ENCODE results near the gene MSI2. TPM values are rescaled to one million over a fixed set of nuclear protein-coding genes. Genes with fewer than 3 reads are reported as not detected.

Gene MSI2
- total and polyA plus RNA-seq, 8 donors = 35.0 to 49.5 (median 47.5) TPM

GRCh38 chr17:57641761-57642160 lies 385.4 kb downstream of the MSI2 start:
- H3K4me3 ChIP-seq = no peak overlapping the region
- no peaks in the 10 kb centered on the region for H3K4me1 ChIP-seq
- ATAC-seq = no peak

GRCh38 chr17:57643062-57643461 lies 386.7 kb downstream of the MSI2 start:
- Histone ChIP-seq H3K4me1 (no peaks in the 10 kb centered on the region), H3K27ac (no peak overlapping the region), H3K36me3 (no peaks in the 10 kb centered on the region), H3K9me3 (no peaks in the 10 kb centered on the region), H3K4me3 (no peak overlapping the region), H3K27me3 (no peaks in the 10 kb centered on the region)
- no peak for DNase-seq
- TF ChIP-seq CTCF (IDR thresholded peaks at IDR 0.05) = no peak
- ATAC-seq = no peak
- intact Hi-C loops (cut with DNase I) = no loop called here

More at GRCh38 chr17:57641761-57642160, 385.4 kb downstream of the MSI2 start:
- Histone ChIP-seq H3K9me3 (no peaks in the 10 kb centered on the region), H3K36me3 (no peaks in the 10 kb centered on the region), H3K27me3 (no peaks in the 10 kb centered on the region), H3K27ac (no peak overlapping the region)
- intact Hi-C loops (cut with DNase I) = no loop called here
- DNase-seq = no peak
- no peak for TF ChIP-seq CTCF (IDR thresholded peaks at IDR 0.05)

GRCh38 chr17:57644326-57644725 lies 388.0 kb downstream of the MSI2 start:
- no peak overlapping the region for H3K4me3 ChIP-seq
- no peak for TF ChIP-seq CTCF (IDR thresholded peaks at IDR 0.05)
- intact Hi-C loops (cut with DNase I) = no loop called here
- ATAC-seq (no peak), DNase-seq (no peak)
- H3K36me3 ChIP-seq = no peaks in the 10 kb centered on the region
- no peaks in the 10 kb centered on the region for H3K27me3 ChIP-seq
- no peak overlapping the region for H3K27ac ChIP-seq
- no peaks in the 10 kb centered on the region for H3K9me3 ChIP-seq
- no peaks in the 10 kb centered on the region for H3K4me1 ChIP-seq

- H3K4me1 ChIP-seq = no peaks in the 10 kb centered on the region
- TF ChIP-seq CTCF (IDR thresholded peaks at IDR 0.05) = no peak
- no peak overlapping the region for H3K4me3 ChIP-seq
- DNase-seq (no peak), ATAC-seq (no peak)
- no peaks in the 10 kb centered on the region for H3K36me3 ChIP-seq
- intact Hi-C loops (cut with DNase I) = no loop called here
- H3K9me3 ChIP-seq = no peaks in the 10 kb centered on the region
- H3K27ac ChIP-seq = no peak overlapping the region
- no peaks in the 10 kb centered on the region for H3K27me3 ChIP-seq
Observed at GRCh38 chr17:57645950-57646665, 389.8 kb downstream of the MSI2 start.

GRCh38 chr17:57648720-57649119 lies 392.4 kb downstream of the MSI2 start:
- Histone ChIP-seq H3K36me3 (no peaks in the 10 kb centered on the region), H3K27ac (no peak overlapping the region), H3K27me3 (no peaks in the 10 kb centered on the region), H3K4me1 (no peaks in the 10 kb centered on the region), H3K9me3 (no peaks in the 10 kb centered on the region), H3K4me3 (no peak overlapping the region)
- DNase-seq (no peak), ATAC-seq (no peak)
- TF ChIP-seq CTCF (IDR thresholded peaks at IDR 0.05) = no peak
- intact Hi-C loops (cut with DNase I) = no loop called here

All from left lung (tissue), 10 donors.